Keratinocyte (primary cell): ENCODE results near the gene SEL1L.

Source experiments
- EZH2 ChIP-seq: IDR thresholded peaks from one replicate; pipeline ENCODE4 v1.6.1; 2012; ENCODE audit warnings: inconsistent platforms, mild to moderate bottlenecking, low read length, moderate library complexity
- TF ChIP-seq, protein P1 (sequence below), 3 experiments: IDR thresholded peaks in 1 of 3; conservative IDR thresholded peaks in 1 of 3; optimal IDR thresholded peaks in 1 of 3; 2 replicates in 2 of 3; 3 replicates in 1 of 3; pipeline versions ENCODE3 to v1.5.1; 2011; ENCODE audit warnings: low read length in 3 of 3, mild to moderate bottlenecking in 3 of 3, moderate library complexity in 2 of 3, control low read depth in 1 of 3, inconsistent platforms in 1 of 3; ENCODE audit not compliant: insufficient read depth in 2 of 3; ENCODE audit errors: extremely low read depth in 1 of 3

GRCh38 chr14:81478446-81478845 is 55.2 kb downstream of the SEL1L start:
- TF ChIP-seq, protein P1, sequence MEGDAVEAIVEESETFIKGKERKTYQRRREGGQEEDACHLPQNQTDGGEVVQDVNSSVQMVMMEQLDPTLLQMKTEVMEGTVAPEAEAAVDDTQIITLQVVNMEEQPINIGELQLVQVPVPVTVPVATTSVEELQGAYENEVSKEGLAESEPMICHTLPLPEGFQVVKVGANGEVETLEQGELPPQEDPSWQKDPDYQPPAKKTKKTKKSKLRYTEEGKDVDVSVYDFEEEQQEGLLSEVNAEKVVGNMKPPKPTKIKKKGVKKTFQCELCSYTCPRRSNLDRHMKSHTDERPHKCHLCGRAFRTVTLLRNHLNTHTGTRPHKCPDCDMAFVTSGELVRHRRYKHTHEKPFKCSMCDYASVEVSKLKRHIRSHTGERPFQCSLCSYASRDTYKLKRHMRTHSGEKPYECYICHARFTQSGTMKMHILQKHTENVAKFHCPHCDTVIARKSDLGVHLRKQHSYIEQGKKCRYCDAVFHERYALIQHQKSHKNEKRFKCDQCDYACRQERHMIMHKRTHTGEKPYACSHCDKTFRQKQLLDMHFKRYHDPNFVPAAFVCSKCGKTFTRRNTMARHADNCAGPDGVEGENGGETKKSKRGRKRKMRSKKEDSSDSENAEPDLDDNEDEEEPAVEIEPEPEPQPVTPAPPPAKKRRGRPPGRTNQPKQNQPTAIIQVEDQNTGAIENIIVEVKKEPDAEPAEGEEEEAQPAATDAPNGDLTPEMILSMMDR (optimal IDR thresholded peaks at IDR 0.05 in 1 of 3, IDR thresholded peaks at IDR 0.05 in 1 of 3, conservative IDR thresholded peaks at IDR 0.05 in 1 of 3; ENCODE audit: extremely low read depth in 1 of 3, insufficient read depth in 2 of 3, low read length in 3 of 3), result no peak
- no peak for TF ChIP-seq EZH2
